Measurements from ENCODE around the gene CDC45.

Gene CDC45

GRCh38 chr22:19498154-19498865, 18.6 kb downstream of the CDC45 start:
- DNase-seq, result no peak

- DNase-seq, result no peak
Measured at GRCh38 chr22:19498866-19499190, 19.1 kb downstream of the CDC45 start.

GRCh38 chr22:19499236-19499879, 19.6 kb downstream of the CDC45 start:
- no peak for DNase-seq

DNA sequence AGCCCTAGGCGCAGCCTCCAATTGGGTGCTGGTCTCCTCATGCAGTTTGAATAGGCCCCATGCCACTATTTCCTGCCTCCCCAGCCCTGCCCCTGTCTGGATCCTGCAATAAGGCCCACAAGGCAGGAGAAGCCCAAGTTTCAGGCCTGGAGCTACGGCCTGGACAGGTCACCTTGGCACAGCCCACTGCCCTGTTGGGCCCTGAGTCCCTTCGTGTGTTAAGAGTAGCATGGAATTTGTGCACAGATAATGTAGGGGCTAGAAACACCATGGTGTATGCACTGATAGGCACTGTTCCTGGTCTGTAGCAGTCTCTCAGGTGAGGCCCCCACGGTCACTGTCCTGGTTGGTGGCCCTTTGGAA, 20.1 kb downstream of the CDC45 start:
- DNase-seq, result no peak

DNA sequence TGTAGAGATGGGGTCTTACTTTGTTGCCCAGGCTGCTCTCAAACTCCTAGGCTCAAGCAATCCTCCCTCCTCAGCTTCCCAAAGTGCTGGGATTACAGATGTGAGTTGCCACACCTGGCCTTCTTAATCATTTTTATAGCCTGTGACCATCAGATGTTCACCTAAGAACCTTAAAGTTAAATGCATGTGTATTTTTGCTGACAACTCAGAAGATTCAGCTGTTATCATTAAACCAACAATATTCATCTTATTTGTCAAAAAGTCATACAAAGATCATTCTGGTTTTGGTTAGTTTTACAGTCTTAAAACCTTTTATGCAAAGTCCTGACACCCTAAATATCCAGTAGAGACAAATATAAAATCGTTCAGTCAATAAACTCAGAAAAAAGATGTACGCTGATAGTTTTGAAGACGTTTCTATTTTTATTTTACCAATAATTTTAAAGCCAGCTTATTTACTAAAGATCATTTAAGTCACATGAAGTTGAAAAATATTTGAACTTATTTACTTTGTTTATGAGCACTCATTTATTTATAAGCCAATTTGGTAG, 22.3 kb downstream of the CDC45 start:
- DNase-seq, result no peak

DNA sequence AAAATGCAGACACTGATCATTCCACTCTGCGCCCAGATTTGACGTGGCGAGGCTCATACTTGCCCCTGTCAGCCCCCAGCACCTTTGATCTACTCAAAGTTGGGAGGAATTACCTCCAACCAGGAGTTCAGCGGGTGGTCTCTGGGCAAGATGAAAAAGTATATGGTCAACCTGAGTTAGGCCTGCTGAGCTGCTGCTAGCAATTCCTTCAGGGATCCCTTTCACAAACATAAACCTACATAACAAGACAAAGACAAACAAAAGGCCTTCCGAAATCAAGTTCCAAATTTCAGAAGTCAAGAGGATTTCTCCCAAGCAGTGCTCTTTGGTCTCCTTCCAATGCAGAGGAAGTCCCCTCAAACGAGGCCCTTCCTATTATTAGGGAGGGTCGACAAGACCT, 23.6 kb downstream of the CDC45 start:
- DNase-seq, result no peak

DNA sequence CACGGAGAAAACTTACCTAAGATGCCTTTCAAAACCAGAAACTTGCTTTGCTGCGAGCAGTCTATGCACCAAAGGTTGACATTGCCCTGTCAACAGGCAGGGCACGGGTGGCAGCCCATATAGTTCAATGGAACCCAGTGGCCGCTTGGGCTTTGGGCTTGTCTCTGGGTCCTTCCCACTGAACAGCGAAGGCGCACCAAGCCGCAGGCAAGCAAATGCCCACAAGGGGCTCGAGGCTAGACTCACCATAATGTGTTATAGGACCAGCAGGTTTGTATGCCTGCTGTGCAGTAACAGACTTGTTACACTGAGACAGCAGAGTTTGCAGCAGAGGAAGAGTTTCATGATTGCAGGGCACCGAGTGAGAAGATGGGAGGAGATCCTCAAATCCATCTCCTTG, 24.1 kb downstream of the CDC45 start:
- DNase-seq, result no peak

DNA sequence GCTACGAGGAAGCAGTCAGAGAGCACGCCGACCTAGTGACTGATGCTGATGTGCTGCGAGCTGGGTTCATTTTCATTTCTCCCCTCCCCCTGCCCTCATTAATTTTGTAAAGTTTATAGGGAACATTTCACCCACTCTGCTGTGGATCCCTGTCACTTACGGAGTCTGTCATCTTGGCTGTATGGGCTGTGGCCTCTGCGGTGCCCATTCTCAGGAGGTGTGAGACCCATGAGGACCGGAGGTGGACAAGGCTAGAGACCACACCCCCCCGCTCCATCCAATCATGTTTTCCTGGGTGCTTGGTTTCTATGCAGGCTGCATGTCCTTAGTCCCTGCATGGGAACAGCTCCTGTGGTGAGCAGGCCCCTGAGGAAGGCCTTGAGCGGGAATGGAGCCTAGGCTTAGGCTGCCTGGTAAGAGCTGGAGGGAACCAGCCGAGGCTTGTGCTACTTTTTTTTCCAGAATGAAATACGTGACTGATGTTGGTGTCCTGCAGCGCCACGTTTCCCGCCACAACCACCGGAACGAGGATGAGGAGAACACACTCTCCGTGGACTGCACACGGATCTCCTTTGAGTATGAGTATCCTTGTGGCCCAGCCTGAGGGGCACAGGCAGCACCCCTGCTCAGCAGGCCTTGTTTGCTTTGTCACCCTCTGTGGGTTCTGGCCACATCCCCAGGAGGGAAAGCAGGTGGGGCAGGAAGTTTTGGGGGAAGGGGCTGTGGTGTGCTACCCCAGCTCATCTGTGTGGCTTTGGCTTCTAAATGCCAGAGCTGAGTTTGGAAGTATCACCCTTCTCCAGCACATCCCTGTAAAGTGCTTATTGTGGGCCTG, 25.4 kb downstream of the CDC45 start:
- no peak for DNase-seq

DNA sequence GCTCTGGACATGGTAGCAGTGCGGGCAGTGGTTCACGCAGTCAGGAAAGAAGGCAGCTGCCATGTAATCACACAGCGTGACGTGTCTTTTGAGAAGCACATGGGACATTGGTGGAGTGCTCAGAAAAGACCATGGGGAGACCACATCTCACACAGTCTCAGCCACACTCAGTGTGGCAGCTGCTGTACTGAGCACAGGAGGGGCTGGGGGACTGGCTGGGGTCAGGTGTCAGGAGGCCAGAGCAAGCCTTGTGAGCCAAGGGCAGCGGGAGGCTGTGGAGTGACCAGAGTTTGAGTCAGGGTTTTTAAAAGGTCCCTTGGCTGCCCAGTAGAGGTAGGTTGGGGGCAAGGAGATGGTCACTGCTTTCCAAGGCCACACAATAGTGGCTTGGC, 26.0 kb downstream of the CDC45 start:
- no peak for DNase-seq

- no peak for DNase-seq
Measured at GRCh38 chr22:19506212-19506611, 26.5 kb downstream of the CDC45 start.

- DNase-seq, result no peak
Measured at GRCh38 chr22:19507534-19507861, 27.8 kb downstream of the CDC45 start.

GRCh38 chr22:19508024-19508776, 28.5 kb downstream of the CDC45 start:
- DNase-seq, result no peak

- DNase-seq, result no peak
Measured at GRCh38 chr22:19509191-19509590, 29.5 kb downstream of the CDC45 start.

GRCh38 chr22:19509923-19510322, 30.2 kb downstream of the CDC45 start:
- no peak for DNase-seq

DNA sequence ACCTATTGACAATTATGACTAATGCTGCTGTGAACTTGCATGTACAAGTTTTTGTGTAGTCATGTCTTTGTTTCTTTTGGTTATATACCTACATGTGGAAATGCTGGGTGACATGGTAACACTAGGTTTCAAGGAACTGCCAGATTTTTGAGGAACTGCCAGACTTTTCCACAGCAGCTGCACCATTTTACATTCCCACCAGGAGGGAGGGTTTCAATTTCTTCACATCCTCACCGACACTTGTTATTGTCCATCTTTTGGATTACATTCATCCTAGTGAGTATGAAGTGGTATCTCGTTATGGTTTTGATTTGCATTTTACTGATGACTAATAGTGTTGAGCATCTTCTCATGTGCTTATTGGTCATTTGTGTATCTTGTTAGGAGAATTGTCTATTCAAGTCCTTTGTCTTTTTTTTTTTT, 31.2 kb downstream of the CDC45 start:
- no peak for DNase-seq

DNA sequence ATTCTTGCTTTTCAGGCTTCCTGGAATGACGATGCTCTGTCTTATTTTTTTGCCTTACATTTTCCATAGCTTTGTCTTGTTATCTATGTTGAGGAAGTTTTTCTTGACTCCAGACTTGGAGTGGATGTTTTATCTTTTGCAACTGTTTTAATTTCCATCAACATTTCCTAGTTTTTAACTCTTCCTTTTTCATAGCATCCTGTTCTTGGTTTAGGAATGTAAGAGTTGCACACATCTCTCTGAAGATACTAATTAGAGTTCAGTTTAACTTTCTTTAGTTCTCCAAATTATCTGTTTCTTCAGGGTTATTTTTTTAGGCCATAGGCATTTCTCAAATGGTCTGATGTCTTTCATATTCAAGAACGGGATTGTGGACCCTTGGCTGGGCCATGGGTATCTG, 34.1 kb downstream of the CDC45 start:
- no peak for DNase-seq

- DNase-seq, result no peak
Measured at GRCh38 chr22:19514831-19515565, 35.3 kb downstream of the CDC45 start.

DNA sequence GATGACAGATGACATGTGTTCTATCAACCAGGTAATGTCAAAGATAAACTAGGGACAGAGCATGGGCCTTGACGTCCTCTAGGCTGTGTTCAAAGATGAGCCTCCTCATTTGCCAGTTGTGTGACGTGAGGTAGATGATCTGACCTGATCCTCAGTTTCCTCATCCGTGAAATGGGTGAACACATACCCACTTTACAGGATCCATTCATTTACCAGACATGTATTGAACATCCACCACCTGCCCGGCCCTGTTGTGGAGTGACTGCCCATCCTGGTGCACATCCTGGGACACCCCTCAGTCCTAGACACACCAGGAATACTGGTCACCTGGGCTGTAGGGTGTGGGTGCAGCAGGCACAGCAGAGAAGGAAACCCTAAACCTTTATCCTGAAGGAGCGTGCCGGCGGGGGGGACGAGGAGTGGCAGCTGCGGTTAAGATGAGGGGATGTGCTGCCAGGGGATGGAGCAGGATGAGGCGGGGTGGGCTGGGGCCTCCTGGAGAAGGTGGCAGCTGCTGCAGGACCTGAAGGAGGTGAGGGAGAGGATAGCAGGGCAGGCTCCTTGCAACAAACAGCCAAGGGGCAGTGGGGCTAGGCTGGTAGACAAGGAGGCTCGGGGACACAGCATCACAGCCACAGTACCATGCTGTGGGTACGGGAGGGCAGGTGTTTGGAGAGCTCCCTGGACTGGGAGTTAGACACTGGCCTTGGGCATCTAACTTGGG, 36.1 kb downstream of the CDC45 start:
- no peak for DNase-seq

DNA sequence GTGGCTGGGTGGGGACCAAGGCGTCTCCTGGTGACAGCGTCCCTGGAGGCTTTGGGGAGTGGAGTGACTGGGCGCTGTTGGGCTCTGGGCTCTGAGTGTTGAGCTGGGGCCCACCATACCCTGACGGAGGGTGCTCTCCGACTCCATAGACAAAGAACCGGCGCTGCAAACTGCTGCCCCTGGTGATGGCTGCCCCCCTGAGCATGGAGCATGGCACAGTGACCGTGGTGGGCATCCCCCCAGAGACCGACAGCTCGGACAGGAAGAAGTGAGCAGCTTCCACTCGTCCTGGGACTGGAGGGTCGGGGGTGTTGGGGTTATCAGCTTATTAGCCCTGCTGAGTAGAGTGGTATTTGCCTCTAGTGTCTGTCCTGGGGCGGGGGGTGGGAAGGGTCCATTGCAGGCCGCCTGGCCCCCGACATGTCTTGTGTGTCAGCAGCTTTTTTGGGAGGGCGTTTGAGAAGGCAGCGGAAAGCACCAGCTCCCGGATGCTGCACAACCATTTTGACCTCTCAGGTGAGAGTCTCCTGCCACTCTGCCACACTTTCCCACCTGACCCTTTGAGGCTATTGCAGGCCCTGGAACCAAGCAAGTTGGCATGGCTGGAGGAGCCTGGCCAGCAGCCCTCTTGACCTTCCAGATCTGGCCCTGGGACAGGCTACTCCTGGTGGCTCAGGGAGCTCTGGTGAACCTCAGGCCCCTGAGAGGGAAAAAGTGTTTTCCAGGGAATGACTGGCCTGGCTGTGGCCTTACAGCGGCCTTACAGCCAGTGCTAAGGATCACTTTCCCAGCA, 36.9 kb downstream of the CDC45 start:
- DNase-seq, result no peak

DNA sequence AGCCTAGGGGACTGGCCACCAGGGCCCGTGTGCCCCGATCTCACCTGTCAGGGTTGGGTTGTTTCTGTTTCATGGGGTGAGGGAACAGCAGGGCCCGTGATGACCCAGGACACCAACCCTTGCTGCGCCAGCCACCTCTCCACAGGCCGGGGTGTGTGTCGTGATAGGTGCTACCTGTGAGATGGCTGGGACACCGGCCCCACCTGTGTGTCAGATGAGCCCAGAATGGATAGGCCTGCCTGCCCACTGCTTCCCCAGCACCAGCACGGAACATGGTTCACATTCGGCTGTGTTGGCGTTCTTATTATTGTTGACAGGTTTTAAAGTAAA, 37.4 kb downstream of the CDC45 start:
- DNase-seq, result no peak

Measured in hematopoietic multipotent progenitor cell treated with erythropoietin and hydrocortisone succinate and interleukin-3 and kit ligand, for 8 days (in vitro differentiated cells).